Testis (tissue), 2 donors: Measurements from ENCODE around the gene OPCML.

Source experiments
- POLR2A ChIP-seq: fragments of 450-650 bp; IDR thresholded peaks from one replicate; pipeline ENCODE4 v1.6.1; 2017; ENCODE audit warnings: antibody characterized with exemption, mild to moderate bottlenecking, moderate library complexity
- TF ChIP-seq, protein P1 (sequence below), 3 experiments: fragments of 450-650 bp in 2 of 3; fragments of 200-600 bp in 1 of 3; sonication (generic) in 1 of 3; IDR thresholded peaks; one replicate each; pipeline ENCODE4 v1.5.1; 2016 to 2019; ENCODE audit warnings: antibody characterized with exemption in 3 of 3, mild to moderate bottlenecking in 2 of 3, moderate library complexity in 1 of 3

DNA sequence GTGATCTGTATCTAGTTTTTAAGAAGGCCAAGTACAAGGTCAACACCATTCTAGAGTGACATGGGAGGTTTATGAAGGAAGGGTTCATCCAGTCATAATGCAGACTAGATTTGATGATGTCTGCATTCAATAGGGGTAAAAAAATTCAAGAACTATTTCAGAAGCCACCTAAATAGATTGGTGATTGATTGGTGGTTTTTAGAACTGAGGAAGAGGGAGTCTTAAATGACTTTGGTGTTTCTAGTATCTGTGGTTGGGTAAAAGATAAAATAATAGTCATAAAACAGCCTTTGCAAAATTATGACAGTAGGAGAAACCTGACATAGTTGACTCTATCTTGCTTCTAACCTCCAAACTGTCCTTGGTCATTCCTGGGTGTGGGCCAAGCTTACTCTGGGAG is 114.1 kb downstream of the OPCML start:
- TF ChIP-seq, protein P1, sequence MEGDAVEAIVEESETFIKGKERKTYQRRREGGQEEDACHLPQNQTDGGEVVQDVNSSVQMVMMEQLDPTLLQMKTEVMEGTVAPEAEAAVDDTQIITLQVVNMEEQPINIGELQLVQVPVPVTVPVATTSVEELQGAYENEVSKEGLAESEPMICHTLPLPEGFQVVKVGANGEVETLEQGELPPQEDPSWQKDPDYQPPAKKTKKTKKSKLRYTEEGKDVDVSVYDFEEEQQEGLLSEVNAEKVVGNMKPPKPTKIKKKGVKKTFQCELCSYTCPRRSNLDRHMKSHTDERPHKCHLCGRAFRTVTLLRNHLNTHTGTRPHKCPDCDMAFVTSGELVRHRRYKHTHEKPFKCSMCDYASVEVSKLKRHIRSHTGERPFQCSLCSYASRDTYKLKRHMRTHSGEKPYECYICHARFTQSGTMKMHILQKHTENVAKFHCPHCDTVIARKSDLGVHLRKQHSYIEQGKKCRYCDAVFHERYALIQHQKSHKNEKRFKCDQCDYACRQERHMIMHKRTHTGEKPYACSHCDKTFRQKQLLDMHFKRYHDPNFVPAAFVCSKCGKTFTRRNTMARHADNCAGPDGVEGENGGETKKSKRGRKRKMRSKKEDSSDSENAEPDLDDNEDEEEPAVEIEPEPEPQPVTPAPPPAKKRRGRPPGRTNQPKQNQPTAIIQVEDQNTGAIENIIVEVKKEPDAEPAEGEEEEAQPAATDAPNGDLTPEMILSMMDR (IDR thresholded peaks at IDR 0.05) = no peak
- no peak for TF ChIP-seq POLR2A
